ENCODE results near the gene VWC2L. TPM values are rescaled to one million over a fixed set of nuclear protein-coding genes. Genes with fewer than 3 reads are reported as not detected.

The VWC2L gene
- total RNA-seq = not detected
- long read RNA-seq, donor 1 = 0 reads
- long read RNA-seq, donor 2 = 0 reads

- ATAC-seq (peak; percentile 50), DNase-seq (peak; percentile 33 to 69 (median 62))
- H3K9me3 ChIP-seq = no peaks in the 10 kb centered on the region
- intact Hi-C loops (cut with DNase I, micrococcal nuclease) = no loop called here
- no peak within 1 kb of the TSS for H3K4me3 ChIP-seq
- TF ChIP-seq CTCF (IDR thresholded peaks at IDR 0.05) = no peak
- H3K4me1 ChIP-seq (ENCODE audit: low read depth) = no peaks in the 10 kb centered on the region
- H3K36me3 ChIP-seq (ENCODE audit: low read depth) = no peaks in the 10 kb centered on the region
These were observed at the start of gene VWC2L for GRCh38 chr2:214410918-214411554. Gene VWC2L (plus strand): TSS chr2:214411054. CDS start chr2:214414194, 3,140 bp downstream.

GRCh38 chr2:214361116-214361515, 49.7 kb upstream of the VWC2L start:
- intact Hi-C loops (cut with DNase I, micrococcal nuclease) = no loop called here
- H3K4me3 ChIP-seq = no peak overlapping the region

GRCh38 chr2:214365549-214365948, 45.3 kb upstream of the VWC2L start:
- H3K9me3 ChIP-seq = no peaks in the 10 kb centered on the region
- H3K4me3 ChIP-seq = no peak overlapping the region
- no peaks in the 10 kb centered on the region for H3K4me1 ChIP-seq (ENCODE audit: low read depth)
- intact Hi-C loops (cut with DNase I, micrococcal nuclease) = no loop called here
- TF ChIP-seq CTCF (IDR thresholded peaks at IDR 0.05) = no peak
- no peak for DNase-seq
- no peaks in the 10 kb centered on the region for H3K36me3 ChIP-seq (ENCODE audit: low read depth)
- ATAC-seq = no peak

More at GRCh38 chr2:214361116-214361515, 49.7 kb upstream of the VWC2L start:
- TF ChIP-seq CTCF (IDR thresholded peaks at IDR 0.05) = no peak
- peaks cover 9% of the 10 kb centered on the region for H3K9me3 ChIP-seq
- no peaks in the 10 kb centered on the region for H3K36me3 ChIP-seq (ENCODE audit: low read depth)
- ATAC-seq = no peak
- DNase-seq = no peak
- no peaks in the 10 kb centered on the region for H3K4me1 ChIP-seq (ENCODE audit: low read depth)

GRCh38 chr2:214367171-214367570, 43.7 kb upstream of the VWC2L start:
- TF ChIP-seq CTCF (IDR thresholded peaks at IDR 0.05) = no peak
- Histone ChIP-seq H3K9me3 (no peaks in the 10 kb centered on the region), H3K36me3 (ENCODE audit: low read depth) (no peaks in the 10 kb centered on the region), H3K4me1 (ENCODE audit: low read depth) (no peaks in the 10 kb centered on the region), H3K4me3 (no peak overlapping the region)
- DNase-seq = no peak
- no peak for ATAC-seq
- intact Hi-C loops (cut with DNase I, micrococcal nuclease) = no loop called here

GRCh38 chr2:214376618-214377285, 34.1 kb upstream of the VWC2L start:
- Histone ChIP-seq H3K9me3 (no peaks in the 10 kb centered on the region), H3K36me3 (ENCODE audit: low read depth) (no peaks in the 10 kb centered on the region), H3K4me1 (ENCODE audit: low read depth) (no peaks in the 10 kb centered on the region), H3K4me3 (no peak overlapping the region)
- TF ChIP-seq CTCF (IDR thresholded peaks at IDR 0.05) = no peak
- intact Hi-C loops (cut with DNase I, micrococcal nuclease) = no loop called here
- no peak for ATAC-seq
- DNase-seq = no peak

Data from mucosa of descending colon (tissue), 3 donors.